22Rv1 (cell line): ENCODE results near the gene WWOX.

Source experiments
- H3K27ac ChIP-seq: fragments of 450-650 bp; 2 replicates; pipeline ENCODE4 v1.5.1; 2017
- CTCF ChIP-seq: fragments of 450-650 bp; IDR thresholded peaks from 2 replicates; pipeline ENCODE4 v1.5.1; 2017; ENCODE audit warnings: mild to moderate bottlenecking
- ZFX ChIP-seq: fragments of 450-650 bp; IDR thresholded peaks from 2 replicates; pipeline ENCODE4 v1.6.1; 2017; ENCODE audit warnings: antibody characterized with exemption, borderline replicate concordance

WWOX gene

GRCh38 chr16:79190542-79190941 lies 1091.1 kb downstream of the WWOX start:
- TF ChIP-seq ZFX, result no peak
- TF ChIP-seq CTCF, result no peak
- H3K27ac ChIP-seq, result no peak overlapping the region

GRCh38 chr16:79191933-79192332 lies 1092.5 kb downstream of the WWOX start:
- no peak for TF ChIP-seq ZFX
- no peak for TF ChIP-seq CTCF
- H3K27ac ChIP-seq, result no peak overlapping the region

- no peak overlapping the region for H3K27ac ChIP-seq
- TF ChIP-seq CTCF (no peak), ZFX (no peak)
Observed at GRCh38 chr16:79192904-79193303, 1093.5 kb downstream of the WWOX start.

- no peak overlapping the region for H3K27ac ChIP-seq
- TF ChIP-seq ZFX, result no peak
- no peak for TF ChIP-seq CTCF
Observed at GRCh38 chr16:79194291-79194690, 1094.8 kb downstream of the WWOX start.

- TF ChIP-seq ZFX, result no peak
- no peak for TF ChIP-seq CTCF
- no peak overlapping the region for H3K27ac ChIP-seq
Observed at GRCh38 chr16:79195938-79196337, 1096.5 kb downstream of the WWOX start.

GRCh38 chr16:79201436-79201835 lies 1102.0 kb downstream of the WWOX start:
- H3K27ac ChIP-seq, result no peak overlapping the region
- TF ChIP-seq ZFX (no peak), CTCF (no peak)

- TF ChIP-seq ZFX, result no peak
- no peak for TF ChIP-seq CTCF
- H3K27ac ChIP-seq, result no peak overlapping the region
Observed at GRCh38 chr16:79202977-79203376, 1103.5 kb downstream of the WWOX start.
